Lower lobe of right lung (tissue), 2 donors: ENCODE measurements around the gene ASF1A. TPM values are rescaled to one million over a fixed set of nuclear protein-coding genes. Genes with fewer than 3 reads are reported as not detected.

Source experiments
- ATAC-seq, 2 donors: fragments of 200-7000 bp; cut with Tn5 transposase; one replicate each; pipeline ENCODE4 v1.9.1; 2020 to 2022; ENCODE audit warnings: mild to moderate bottlenecking in 2 of 2, moderate library complexity in 2 of 2
- DNase-seq: peaks from one replicate; pipeline ENCODE4 v3.0.0-alpha.2; 2020
- H3K27ac ChIP-seq: fragments of 200-600 bp; one replicate; pipeline ENCODE4 v1.8.0; 2022
- H3K27me3 ChIP-seq: fragments of 200-600 bp; one replicate; pipeline ENCODE4 v1.8.0; 2022; ENCODE audit warnings: low read depth
- H3K36me3 ChIP-seq: fragments of 200-600 bp; one replicate; pipeline ENCODE4 v1.8.0; 2022; ENCODE audit warnings: mild to moderate bottlenecking
- H3K4me1 ChIP-seq: fragments of 200-600 bp; one replicate; pipeline ENCODE4 v1.8.0; 2022
- H3K4me3 ChIP-seq: fragments of 200-600 bp; one replicate; pipeline ENCODE4 v1.8.0; 2022; ENCODE audit warnings: mild to moderate bottlenecking
- H3K9me3 ChIP-seq: fragments of 200-600 bp; one replicate; pipeline ENCODE4 v1.8.0; 2022
- CTCF ChIP-seq: fragments of 200-600 bp; IDR thresholded peaks from one replicate; pipeline ENCODE4 v1.8.0; 2022; ENCODE audit warnings: antibody characterized with exemption, mild to moderate bottlenecking
- intact Hi-C: fragments of 100-400 bp; cut with DNase I; formaldehyde crosslinking; loops from one replicate; pipeline ENCODE4 v1.11.0; 2022
- total RNA-seq: library from RNA; stranded (reverse); fragmentation: NEBNext Ultra II Directional; extraction: Animal tissue kit (Norgen Biotek cat#: 25700); gene quantifications from one replicate; pipeline ENCODE4 v1.2.1, GENCODE V29; 2021
- donor health status: DM: no; HTN: yes; CAD: no; lungs with severe emphysema.

Gene ASF1A
- total RNA-seq, 1 donor from 2014 or later: 25.9 TPM

GRCh38 chr6:118881440-118882313 is 12.3 kb upstream of the ASF1A start:
- peak overlapping the region; percentile 27 for H3K27ac ChIP-seq
- no peak for TF ChIP-seq CTCF
- intact Hi-C loops: no loop called here

GRCh38 chr6:118882314-118882905 is 11.5 kb upstream of the ASF1A start:
- Histone ChIP-seq H3K27ac (no peak overlapping the region), H3K36me3 (no peaks in the 10 kb centered on the region), H3K9me3 (no peaks in the 10 kb centered on the region), H3K4me3 (no peak overlapping the region), H3K4me1 (peaks cover 21% of the 10 kb centered on the region), H3K27me3 (no peaks in the 10 kb centered on the region)
- intact Hi-C loops: no loop called here
- ATAC-seq (no peak), DNase-seq (no peak)
- TF ChIP-seq CTCF: no peak

More at GRCh38 chr6:118881440-118882313, 12.3 kb upstream of the ASF1A start:
- DNase-seq: no peak
- no peaks in the 10 kb centered on the region for H3K27me3 ChIP-seq
- H3K36me3 ChIP-seq: no peaks in the 10 kb centered on the region
- ATAC-seq: no peak
- peaks cover 21% of the 10 kb centered on the region for H3K4me1 ChIP-seq
- H3K9me3 ChIP-seq: no peaks in the 10 kb centered on the region
- H3K4me3 ChIP-seq: no peak overlapping the region

GRCh38 chr6:118886641-118887040 is 7.3 kb upstream of the ASF1A start:
- H3K9me3 ChIP-seq: no peaks in the 10 kb centered on the region
- no peak overlapping the region for H3K4me3 ChIP-seq
- H3K27ac ChIP-seq: no peak overlapping the region
- DNase-seq (no peak), ATAC-seq (no peak)
- no peaks in the 10 kb centered on the region for H3K27me3 ChIP-seq
- intact Hi-C loops: no loop called here
- H3K4me1 ChIP-seq: peaks cover 14% of the 10 kb centered on the region
- H3K36me3 ChIP-seq: no peaks in the 10 kb centered on the region
- no peak for TF ChIP-seq CTCF

GRCh38 chr6:118889163-118889562 is 4.8 kb upstream of the ASF1A start:
- Histone ChIP-seq H3K9me3 (no peaks in the 10 kb centered on the region), H3K27me3 (no peaks in the 10 kb centered on the region), H3K36me3 (no peaks in the 10 kb centered on the region), H3K27ac (no peak overlapping the region), H3K4me3 (no peak overlapping the region), H3K4me1 (peaks cover 22% of the 10 kb centered on the region)
- DNase-seq: no peak
- ATAC-seq: no peak
- intact Hi-C loops: no loop called here
- TF ChIP-seq CTCF: no peak

GRCh38 chr6:118890997-118891790 is 2.8 kb upstream of the ASF1A start:
- H3K4me3 ChIP-seq: no peak overlapping the region
- H3K4me1 ChIP-seq: peaks cover 30% of the 10 kb centered on the region
- DNase-seq (no peak), ATAC-seq (no peak)
- H3K27me3 ChIP-seq: no peaks in the 10 kb centered on the region
- H3K36me3 ChIP-seq: no peaks in the 10 kb centered on the region
- intact Hi-C loops: no loop called here
- no peaks in the 10 kb centered on the region for H3K9me3 ChIP-seq
- TF ChIP-seq CTCF: no peak
- H3K27ac ChIP-seq: peak overlapping the region; percentile 22
